Breast epithelium (tissue), 3 donors: Measurements from ENCODE around the gene SKOR1.

Experiments
- CTCF ChIP-seq, 3 donors: fragments of 450-650 bp; IDR thresholded peaks; one replicate each; pipeline ENCODE4 v1.5.1; 2016 to 2017; ENCODE audit warnings: antibody characterized with exemption in 3 of 3, mild to moderate bottlenecking in 3 of 3, moderate library complexity in 3 of 3
- POLR2A ChIP-seq: fragments of 450-650 bp; IDR thresholded peaks from one replicate; pipeline ENCODE4 v1.6.1; 2016; ENCODE audit warnings: antibody characterized with exemption, mild to moderate bottlenecking, moderate library complexity
- POLR2AphosphoS5 ChIP-seq, 3 donors: sonication (generic); formaldehyde crosslinking; IDR thresholded peaks; one replicate each; pipeline ENCODE4 v1.6.1; 2017; ENCODE audit warnings: antibody characterized with exemption in 3 of 3

DNA sequence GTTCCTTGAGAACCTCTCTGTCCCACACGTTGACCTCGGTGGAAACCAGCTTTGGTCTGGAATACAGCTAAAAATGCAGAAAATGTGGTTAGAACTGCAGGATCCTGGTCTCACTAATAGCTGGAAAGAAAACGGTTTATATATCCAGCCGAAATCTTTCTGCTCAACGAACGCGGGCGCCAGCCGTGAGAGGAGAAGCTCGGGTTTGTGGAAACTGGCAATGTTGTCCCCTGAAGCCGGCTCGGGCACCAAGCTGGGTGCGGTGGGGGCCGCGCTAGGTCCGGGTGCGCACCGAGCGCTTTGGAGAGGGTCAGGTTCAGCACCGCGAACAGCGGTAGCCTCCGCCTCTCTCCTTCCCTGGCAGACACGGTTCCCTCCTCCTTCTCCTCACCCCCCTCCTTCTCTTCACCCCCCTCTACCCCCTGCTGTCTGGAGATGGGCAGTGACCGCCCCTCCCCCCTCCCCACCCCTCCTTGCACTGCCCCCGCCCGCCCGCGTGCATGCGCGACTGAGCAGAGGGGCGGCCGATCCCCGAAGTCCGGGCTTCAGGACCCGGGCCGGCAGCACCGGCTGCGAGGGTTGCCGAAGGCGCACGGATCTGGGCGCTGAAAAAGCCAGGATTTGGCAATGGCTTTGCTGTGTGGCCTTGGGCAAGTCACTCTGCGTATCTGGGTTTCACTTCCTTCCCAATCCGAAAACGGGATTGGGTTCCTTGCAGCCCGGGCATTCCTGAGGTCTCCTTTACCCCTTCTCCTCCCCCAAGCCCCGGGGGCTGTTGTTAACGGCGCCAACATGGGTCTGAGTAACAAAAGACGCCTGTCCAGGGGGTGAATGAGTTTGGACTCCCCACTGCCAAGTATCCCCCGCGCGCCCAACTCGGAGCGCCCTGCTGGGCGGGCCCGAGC lies at the start of gene SKOR1:
- TF ChIP-seq CTCF (IDR thresholded peaks at IDR 0.05) (no peak), POLR2AphosphoS5 (IDR thresholded peaks at IDR 0.05) (no peak), POLR2A (no peak)
